Heart left ventricle (tissue), 16 donors: Measurements from ENCODE around the gene PRKCA. TPM values are rescaled to one million over a fixed set of nuclear protein-coding genes. Genes with fewer than 3 reads are reported as not detected.

Experiments
- ATAC-seq, 4 donors: fragments of 200-7000 bp; cut with Tn5 transposase; one replicate each; pipeline ENCODE4 v1.9.1; 2020 to 2022; ENCODE audit warnings: moderate library complexity in 4 of 4, mild to moderate bottlenecking in 3 of 4, moderate number of reproducible peaks in 1 of 4
- DNase-seq, 5 donors: peaks; one replicate each; pipeline ENCODE4 v3.0.0-alpha.2; 2020
- H3K27ac ChIP-seq, 12 donors: fragments of 200-600 bp; sonication (generic) in 4 of 12; one replicate each; pipeline versions ENCODE4 v1.5.0 to v1.8.0; 2016 to 2022; ENCODE audit warnings: mild to moderate bottlenecking in 2 of 12
- H3K27me3 ChIP-seq, 9 donors: fragments of 200-600 bp; sonication (generic) in 2 of 9; one replicate each; pipeline versions ENCODE4 v1.5.1 to v1.8.0; 2016 to 2022; ENCODE audit warnings: mild to moderate bottlenecking in 3 of 9
- H3K36me3 ChIP-seq, 9 donors: fragments of 200-600 bp; sonication (generic) in 2 of 9; one replicate each; pipeline versions ENCODE4 v1.5.0 to v1.8.0; 2018 to 2022; ENCODE audit warnings: mild to moderate bottlenecking in 2 of 9
- H3K4me1 ChIP-seq, 12 donors: fragments of 200-600 bp; sonication (generic) in 4 of 12; one replicate each; pipeline versions ENCODE4 v1.5.0 to v1.8.0; 2016 to 2022; ENCODE audit warnings: mild to moderate bottlenecking in 3 of 12
- H3K4me3 ChIP-seq, 12 donors: fragments of 200-600 bp; sonication (generic) in 4 of 12; one replicate each; pipeline versions ENCODE4 v1.5.0 to v1.8.0; 2017 to 2022; ENCODE audit warnings: mild to moderate bottlenecking in 9 of 12, moderate library complexity in 4 of 12
- H3K9me3 ChIP-seq, 12 donors: fragments of 200-600 bp; sonication (generic) in 4 of 12; one replicate each; pipeline versions ENCODE4 v1.5.0 to v1.8.0; 2016 to 2022; ENCODE audit warnings: mild to moderate bottlenecking in 1 of 12
- CTCF ChIP-seq, 12 donors: fragments of 200-600 bp; sonication (generic) in 4 of 12; IDR thresholded peaks; one replicate each; pipeline versions ENCODE4 v1.5.0 to v1.8.0; 2018 to 2022; ENCODE audit warnings: antibody characterized with exemption in 12 of 12, mild to moderate bottlenecking in 5 of 12
- POLR2A ChIP-seq, 2 donors: fragments of 450-650 bp; IDR thresholded peaks; one replicate each; pipeline ENCODE4 v1.6.1; 2017; ENCODE audit warnings: antibody characterized with exemption in 2 of 2, mild to moderate bottlenecking in 2 of 2, moderate library complexity in 2 of 2
- WGBS, 4 donors: extraction: QIAGEN DNeasy Blood & Tissue Kit in 2 of 4; methylation state at CpG; one replicate each; pipeline versions ENCODE4 v1.1.5 to v1.1.7; 2013 to 2018; 5-methylcytosine and 5-hydroxymethylcytosine counted together
- intact Hi-C, 10 donors: fragments of 100-400 bp; cut with DNase I; formaldehyde crosslinking; loops; one replicate each; pipeline versions ENCODE4 v1.11.1 to v1.14.2; 2022
- polyA plus RNA-seq, 2 donors: library from polyadenylated mRNA; stranded (reverse); fragments of 200-250 nt; gene quantifications; one replicate each; pipeline ENCODE4 v1.2.3, GENCODE V29; 2013
- total RNA-seq, 9 donors: library from RNA; depleted of rRNA in 2 of 9; stranded (reverse); fragments of >200 nt in 2 of 9; fragmentation: NEBNext Ultra II Directional in 3 of 9; extraction: Animal tissue kit (Norgen Biotek cat#: 25700) in 3 of 9; gene quantifications; one replicate each; pipeline versions ENCODE4 v1.1.0 to v1.2.4, GENCODE V29; 2016 to 2023
- donor health status: ischemic (EF 13 %, LVEDD 7.1; RV severe dilation, severe dysfunction).
- donor health status: healthy with polysubstance abuse.
- donor health status: DM: no; HTN: yes; CAD: no.
- donor health status: DM: no; HTN: no; CAD: no.
- donor health status: ischemic (EF 25% LVEDD 6.9; RV normal size, moderate dysfunction).
- donor health status: ischemic (EF 25% LVEDD 5.7; RV mildly dilated, moderate dysfunction).
- donor health status: healthy.
- donor health status: DM: yes; HTN: yes; CAD: no.
- donor health status: ischemic (EF 35%, LVEDD 5.7; RV mildly dilated, moderate dysfunction).
- donor health status: nonischemic (EF 11% LVEDD 7.7; RV severe dilation, severe dysfunction).
- donor health status: DM: yes; HTN: yes; CAD: no.
- donor health status: PGD.
- donor health status: ischemic (EF 29% LVEDD 5.4; RV normal size, mild dysfunction).
- donor health status: nonischemic (EF 23%, LVEDD 6.1; RV moderate dilation, normal function).

Gene PRKCA
- total and polyA plus RNA-seq, 11 donors: 3.4 to 26.8 (median 11.4) TPM

DNA sequence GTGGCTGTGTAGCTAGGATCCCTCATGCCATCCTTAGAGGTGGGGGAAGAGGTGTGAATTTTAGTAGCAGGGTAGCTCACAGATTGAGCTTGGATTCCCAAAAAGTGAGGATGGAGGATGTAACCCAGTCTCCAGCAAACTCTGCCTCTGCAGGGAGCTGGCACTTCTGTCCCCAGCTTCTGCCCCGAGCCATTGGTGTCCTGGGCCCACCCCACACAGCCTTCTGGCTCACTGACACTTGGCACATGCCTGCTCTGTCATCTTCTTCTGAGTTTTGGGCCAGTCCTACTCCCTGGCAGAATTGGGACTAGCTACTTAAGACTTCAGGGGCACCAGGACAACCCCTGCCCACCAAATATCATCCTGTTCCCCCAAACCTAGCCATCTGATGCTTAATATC lies 534.8 kb downstream of the PRKCA start:
- H3K27ac ChIP-seq: no peak overlapping the region
- H3K36me3 ChIP-seq: no peaks in the 10 kb centered on the region
- DNase-seq (no peak), ATAC-seq (no peak)
- peaks cover 0 to 6% (median 0%) of the 10 kb centered on the region in 12 donors for H3K4me1 ChIP-seq
- H3K27me3 ChIP-seq: peaks cover 11 to 56% (median 34%) of the 10 kb centered on the region in 9 donors
- no peak overlapping the region for H3K4me3 ChIP-seq
- H3K9me3 ChIP-seq: no peaks in the 10 kb centered on the region
- 60 to 76% (median 65%) methylated on average over 1 of the region's 1 CpG for whole genome bisulfite sequencing, 4 donors
- TF ChIP-seq POLR2A (IDR thresholded peaks at IDR 0.05) (no peak), CTCF (IDR thresholded peaks at IDR 0.05) (no peak)
- intact Hi-C loops: no loop called here

GRCh38 chr17:66837885-66838665 lies 535.7 kb downstream of the PRKCA start:
- TF ChIP-seq POLR2A (IDR thresholded peaks at IDR 0.05) (no peak), CTCF (IDR thresholded peaks at IDR 0.05) (no peak)
- DNase-seq: no peak
- H3K4me1 ChIP-seq: peaks cover 0 to 6% (median 0%) of the 10 kb centered on the region in 12 donors
- WGBS, 4 donors: 68 to 73% (median 71%) methylated on average over 11 of the region's 11 CpGs
- no peaks in the 10 kb centered on the region for H3K36me3 ChIP-seq
- no peaks in the 10 kb centered on the region for H3K9me3 ChIP-seq
- H3K4me3 ChIP-seq: no peak overlapping the region
- no peak overlapping the region for H3K27ac ChIP-seq
- no peak for ATAC-seq
- intact Hi-C loops: no loop called here
- peaks cover 11 to 50% (median 34%) of the 10 kb centered on the region in 9 donors for H3K27me3 ChIP-seq

DNA sequence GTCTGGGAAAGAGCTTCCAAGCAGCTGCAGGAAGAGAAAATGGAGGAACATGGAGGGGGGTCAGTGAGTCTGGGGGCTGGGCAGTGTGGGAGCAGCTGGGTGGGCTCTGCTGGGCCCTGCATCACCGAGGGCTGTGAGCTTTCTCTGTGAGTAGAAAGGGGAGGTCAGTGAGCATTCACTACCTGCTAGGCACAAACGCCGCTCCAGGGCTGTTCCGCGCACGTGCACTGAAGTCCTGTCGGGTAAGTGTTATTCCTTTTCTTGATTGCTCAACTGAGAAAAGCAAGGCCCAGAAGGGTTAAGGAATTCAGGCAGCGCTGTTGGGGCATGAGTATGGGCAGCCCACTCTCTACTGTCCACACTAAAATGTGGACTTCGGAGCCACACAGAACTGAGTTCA lies 537.2 kb downstream of the PRKCA start:
- Histone ChIP-seq H3K4me1 (peaks cover 0 to 6% (median 0%) of the 10 kb centered on the region in 12 donors), H3K27me3 (peaks cover 8 to 35% (median 21%) of the 10 kb centered on the region in 9 donors), H3K9me3 (no peaks in the 10 kb centered on the region), H3K36me3 (no peaks in the 10 kb centered on the region), H3K27ac (no peak overlapping the region), H3K4me3 (no peak overlapping the region)
- 80 to 88% (median 85%) methylated on average over 9 of the region's 9 CpGs for WGBS, 4 donors
- no peak for ATAC-seq
- DNase-seq: no peak
- intact Hi-C loops: no loop called here
- TF ChIP-seq CTCF (IDR thresholded peaks at IDR 0.05) (no peak), POLR2A (IDR thresholded peaks at IDR 0.05) (no peak)

GRCh38 chr17:66840061-66840460 lies 537.6 kb downstream of the PRKCA start:
- WGBS, 4 donors: 68 to 79% (median 78%) methylated on average over 9 to 10 of the region's 10 CpGs
- TF ChIP-seq CTCF (IDR thresholded peaks at IDR 0.05) (no peak), POLR2A (IDR thresholded peaks at IDR 0.05) (no peak)
- DNase-seq (no peak), ATAC-seq (no peak)
- Histone ChIP-seq H3K27me3 (peaks cover 4 to 31% (median 16%) of the 10 kb centered on the region in 9 donors), H3K9me3 (no peaks in the 10 kb centered on the region), H3K27ac (no peak overlapping the region), H3K4me3 (no peak overlapping the region), H3K36me3 (no peaks in the 10 kb centered on the region), H3K4me1 (peaks cover 0 to 2% (median 0%) of the 10 kb centered on the region in 12 donors)
- intact Hi-C loops: no loop called here
